Measurements from ENCODE around the gene GMDS.

GMDS gene

DNA sequence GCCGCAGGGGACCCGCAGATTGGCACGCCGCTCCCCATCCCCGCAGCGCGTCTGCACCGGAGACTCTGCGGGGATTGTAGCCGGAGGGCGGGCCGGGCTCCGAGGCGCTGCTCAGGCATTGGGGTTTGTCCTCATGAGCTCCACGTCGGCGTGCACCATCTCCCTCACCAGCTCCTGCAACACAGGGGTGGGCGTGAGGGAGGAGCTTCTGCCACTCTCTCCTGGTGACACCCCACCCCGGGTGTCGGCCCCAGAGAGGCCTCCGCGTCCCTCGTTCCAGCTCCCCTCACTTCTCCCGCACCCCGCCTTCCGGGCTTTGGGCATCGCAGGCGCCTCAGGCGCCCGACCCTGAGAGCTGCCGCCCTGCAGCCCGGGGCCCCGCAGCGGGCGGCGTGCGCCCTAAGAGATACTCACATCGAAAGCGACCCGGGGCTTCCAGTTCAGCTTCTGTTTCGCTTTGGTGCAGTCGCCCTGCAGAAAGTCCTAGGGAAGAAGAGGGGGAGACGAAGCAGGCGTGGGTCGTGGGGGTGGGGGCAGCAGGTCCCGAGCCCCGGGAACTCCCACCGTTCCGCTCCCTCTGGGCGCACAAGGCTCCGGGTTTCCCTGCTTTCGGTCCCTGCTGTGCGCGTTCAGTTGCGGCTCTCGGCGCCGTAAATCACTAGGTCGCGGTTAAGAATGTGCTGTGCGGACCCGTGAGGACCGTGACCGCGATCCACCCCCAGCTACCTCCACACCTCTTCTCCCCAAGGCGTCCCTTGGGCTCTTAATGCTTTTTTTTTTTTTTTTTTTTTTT lies 621.2 kb downstream of the GMDS start:
- no peak for DNase-seq (ENCODE audit: low read depth)

GRCh38 chr6:1623769-1624057 lies 621.7 kb downstream of the GMDS start:
- DNase-seq (ENCODE audit: low read depth), result no peak

- DNase-seq (ENCODE audit: low read depth), result no peak
These were observed 622.3 kb downstream of the GMDS start for GRCh38 chr6:1622851-1623768.

DNA sequence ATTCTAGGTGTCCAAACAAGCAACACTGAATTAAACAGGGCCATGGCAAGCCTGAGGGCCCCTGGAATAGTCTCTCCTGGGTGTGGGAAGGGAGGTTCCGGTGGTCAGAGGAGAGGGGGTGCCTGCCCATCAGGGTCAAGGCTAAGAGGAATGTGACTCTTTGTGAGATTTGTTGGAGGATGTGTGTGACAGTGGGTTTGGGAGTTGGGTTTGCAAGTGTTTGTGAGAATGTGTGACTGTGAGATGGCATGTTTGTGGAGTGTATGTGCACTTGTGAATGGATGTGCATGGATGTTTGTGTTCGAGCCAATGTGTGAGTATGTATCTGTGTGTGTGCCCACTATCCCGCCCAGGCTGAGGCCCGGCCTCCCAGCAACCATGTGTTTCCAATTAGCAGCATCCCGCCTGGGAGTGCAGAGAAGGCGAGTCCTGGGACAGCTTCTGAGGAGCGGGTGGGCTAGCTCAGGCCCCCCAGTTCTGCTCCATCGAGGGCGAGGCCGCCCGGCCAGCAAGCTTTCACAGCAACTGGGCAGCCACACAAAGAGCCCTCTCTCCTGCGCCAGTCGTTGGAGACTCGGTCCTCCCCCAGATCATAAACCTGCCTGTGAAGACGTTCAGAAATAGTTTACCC lies 623.1 kb downstream of the GMDS start:
- DNase-seq (ENCODE audit: low read depth), result no peak

GRCh38 chr6:1621070-1621701 lies 624.2 kb downstream of the GMDS start:
- no peak for DNase-seq (ENCODE audit: low read depth)

- no peak for DNase-seq (ENCODE audit: low read depth)
These were observed 624.8 kb downstream of the GMDS start for GRCh38 chr6:1620504-1621069.

DNA sequence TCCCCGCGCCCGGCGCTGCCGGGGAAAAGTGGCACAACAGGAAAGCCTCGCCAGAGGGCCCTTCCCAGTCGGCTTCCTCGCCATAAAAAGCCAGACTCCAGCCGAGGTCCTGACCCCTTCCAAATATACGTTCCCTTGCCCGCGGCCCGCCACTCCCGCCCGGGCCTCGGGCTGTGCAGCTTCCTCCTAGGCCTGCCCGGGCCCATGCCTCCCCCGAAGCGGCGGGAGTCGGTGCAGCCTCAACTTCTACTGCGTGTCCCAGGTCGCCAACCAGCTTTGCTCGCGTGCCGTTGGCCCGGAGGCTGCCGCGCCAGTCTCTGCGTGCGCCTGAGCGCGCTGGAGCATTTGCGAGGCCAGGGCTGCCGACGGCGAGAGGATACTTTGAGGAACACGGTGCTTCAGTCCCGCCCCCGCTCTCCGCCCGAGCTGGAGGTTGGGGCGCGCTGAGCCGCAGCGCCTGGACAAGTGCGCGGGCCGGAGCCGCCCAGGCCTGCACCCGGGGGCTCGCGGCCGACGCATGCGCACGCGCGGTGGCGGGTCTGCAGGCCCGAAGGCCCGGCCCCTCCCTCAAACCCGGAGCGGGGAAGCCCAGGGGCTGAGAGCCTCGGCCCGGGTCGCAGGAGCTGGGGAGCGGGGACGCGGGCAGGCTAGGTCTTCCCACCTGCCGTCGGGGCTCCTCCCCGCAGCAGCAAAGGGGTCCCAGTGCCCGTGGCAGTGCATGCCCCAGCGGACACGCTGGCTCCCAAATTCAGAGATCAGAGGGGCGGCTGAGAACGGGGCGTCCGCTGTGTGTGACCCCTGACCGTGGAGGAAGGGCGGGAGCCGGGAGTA lies 625.5 kb downstream of the GMDS start:
- no peak for DNase-seq (ENCODE audit: low read depth)

DNA sequence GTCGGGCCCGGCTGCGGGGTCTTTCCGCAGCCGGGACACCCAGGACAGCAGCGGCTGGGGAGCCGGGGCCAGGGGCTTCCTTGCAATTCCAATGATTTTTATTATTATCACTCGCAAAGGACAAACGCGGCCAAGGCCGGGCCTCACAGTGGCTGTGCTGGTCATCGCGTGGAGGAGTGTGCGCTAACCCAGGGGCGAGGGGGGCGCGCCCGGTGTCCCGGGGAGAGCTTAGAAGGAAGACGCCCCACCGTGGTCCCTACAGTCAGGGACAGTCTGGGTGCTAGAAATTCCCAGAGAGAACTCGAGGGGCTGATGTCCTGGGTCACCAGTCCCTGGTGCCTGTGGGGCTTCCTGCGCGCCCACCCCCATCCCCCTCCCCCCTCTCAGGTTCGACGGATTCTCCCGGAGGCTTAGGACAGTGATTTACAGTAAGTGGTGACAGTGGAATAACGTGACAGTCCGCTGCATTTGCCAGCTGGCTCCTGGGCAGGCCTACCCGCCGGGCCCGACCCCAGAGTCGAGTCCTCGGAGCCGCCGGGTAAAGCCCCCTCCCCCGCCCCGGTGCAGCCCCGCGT lies 626.2 kb downstream of the GMDS start:
- DNase-seq (ENCODE audit: low read depth), result no peak

- no peak for DNase-seq (ENCODE audit: low read depth)
These were observed 626.9 kb downstream of the GMDS start for GRCh38 chr6:1618311-1619097.

DNA sequence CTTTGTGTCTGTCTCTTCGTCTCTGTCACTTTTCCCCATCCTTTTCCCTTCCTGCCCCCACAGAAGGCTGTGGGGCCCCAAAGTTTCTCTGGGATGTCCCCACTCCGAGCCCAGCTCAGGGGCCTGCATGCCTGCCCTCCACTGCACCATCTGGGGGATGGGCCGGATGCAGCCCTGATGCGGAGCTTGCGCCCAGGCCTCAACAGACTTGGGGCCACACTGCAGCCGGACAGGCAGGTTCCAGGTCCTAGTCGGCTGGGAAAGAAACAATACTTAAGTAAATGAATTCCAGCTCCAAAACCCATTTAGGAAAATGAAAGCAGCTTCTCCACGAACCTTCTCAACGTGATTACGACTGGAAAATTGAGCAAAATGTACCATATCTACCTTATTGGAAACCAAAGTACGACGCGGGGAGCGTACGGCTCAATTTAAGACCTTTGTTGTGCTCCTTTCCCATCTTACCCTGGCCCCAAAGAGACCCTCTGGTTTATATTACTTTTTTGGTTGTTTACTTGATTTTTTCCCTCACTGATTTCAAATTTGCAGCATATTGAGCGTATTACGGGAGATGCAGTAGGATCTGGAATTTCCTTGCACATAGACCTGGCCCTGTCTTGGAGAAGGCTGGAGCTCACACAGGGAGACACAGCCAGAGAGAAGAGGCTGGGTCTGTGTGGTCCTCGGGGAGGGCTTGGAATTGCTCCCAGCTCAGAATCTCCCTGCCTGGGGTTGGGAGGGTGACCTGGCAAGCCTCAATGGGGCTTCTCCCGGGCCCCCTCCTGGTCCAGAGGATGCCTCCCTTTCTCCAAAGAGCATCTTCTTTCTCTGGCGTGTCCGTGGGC lies 627.7 kb downstream of the GMDS start:
- no peak for DNase-seq (ENCODE audit: low read depth)

DNA sequence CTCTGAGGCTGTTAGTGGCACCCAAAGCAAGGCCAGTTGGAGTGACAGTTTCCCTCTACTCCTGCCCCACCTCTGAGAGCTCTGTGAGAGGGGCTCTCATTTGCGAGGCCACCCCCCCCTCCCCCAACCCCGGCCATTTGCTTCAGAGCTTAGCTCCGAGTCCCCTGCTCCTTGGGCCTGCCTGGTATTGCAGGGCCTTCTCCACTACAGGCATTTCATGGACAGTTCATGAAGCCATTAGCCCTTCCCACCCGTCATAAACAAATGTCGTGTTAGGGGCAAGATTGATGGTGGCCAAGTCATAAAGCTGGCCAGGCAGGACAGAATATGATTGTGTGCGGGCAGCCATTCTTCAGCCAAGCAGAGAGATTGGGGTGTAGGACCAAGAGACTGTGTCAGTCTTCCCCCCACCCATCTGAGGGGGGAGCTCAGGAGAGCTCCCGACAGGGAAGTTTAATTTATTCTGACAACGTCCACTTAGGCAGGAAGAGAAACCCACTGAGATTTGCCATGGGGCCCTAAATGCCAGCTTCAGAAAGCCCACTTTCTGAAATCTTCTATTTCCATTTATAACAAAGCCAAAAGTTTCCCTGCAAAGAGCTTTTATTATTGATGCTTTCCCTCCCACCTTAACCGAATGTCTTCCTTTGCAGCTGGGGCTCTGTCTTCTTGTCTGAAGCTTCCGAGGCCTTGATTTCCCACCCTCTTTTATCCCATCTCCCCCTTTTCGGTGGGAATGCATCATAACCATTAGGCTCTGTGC lies 628.5 kb downstream of the GMDS start:
- DNase-seq (ENCODE audit: low read depth), result no peak

GRCh38 chr6:1615853-1616420 lies 629.5 kb downstream of the GMDS start:
- DNase-seq (ENCODE audit: low read depth), result no peak

DNA sequence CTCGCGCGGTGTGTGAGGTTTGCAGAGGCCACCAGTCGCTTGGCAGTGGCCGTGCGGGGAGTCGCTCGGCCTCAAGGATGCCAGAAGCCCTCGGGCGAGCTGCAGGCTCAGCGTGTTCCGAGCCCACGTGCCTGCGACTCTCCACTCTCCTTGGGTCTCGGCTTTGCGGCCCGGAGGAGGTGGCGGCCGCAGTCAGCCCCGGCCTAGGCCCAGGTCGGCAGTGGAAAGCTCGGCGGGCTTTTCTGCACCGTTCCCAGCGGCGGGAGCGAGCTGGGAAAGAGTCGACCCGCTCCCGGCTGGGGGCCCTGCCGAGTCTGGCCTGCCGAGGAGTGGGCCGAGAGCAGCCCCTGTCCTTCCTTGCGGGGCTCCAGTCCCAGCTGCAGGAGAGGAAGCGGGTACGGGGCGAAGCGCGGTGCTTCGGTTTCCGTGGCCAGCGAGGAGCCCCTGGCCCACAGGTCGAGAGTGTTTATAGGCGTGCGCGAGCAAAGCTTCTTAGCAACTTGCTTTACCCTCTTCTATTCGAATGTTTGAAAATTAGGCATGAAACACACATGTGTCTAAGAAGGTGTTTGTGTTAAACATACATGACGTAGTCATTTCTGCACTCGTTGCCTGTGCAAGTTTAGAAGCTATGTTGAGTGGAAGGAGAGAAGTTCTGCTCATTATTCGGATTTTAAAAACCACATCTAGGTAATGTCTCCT lies 630.1 kb downstream of the GMDS start:
- DNase-seq (ENCODE audit: low read depth), result no peak

- DNase-seq (ENCODE audit: low read depth), result no peak
These were observed 630.8 kb downstream of the GMDS start for GRCh38 chr6:1614448-1615150.

- no peak for DNase-seq (ENCODE audit: low read depth)
These were observed 631.5 kb downstream of the GMDS start for GRCh38 chr6:1613688-1614447.

DNA sequence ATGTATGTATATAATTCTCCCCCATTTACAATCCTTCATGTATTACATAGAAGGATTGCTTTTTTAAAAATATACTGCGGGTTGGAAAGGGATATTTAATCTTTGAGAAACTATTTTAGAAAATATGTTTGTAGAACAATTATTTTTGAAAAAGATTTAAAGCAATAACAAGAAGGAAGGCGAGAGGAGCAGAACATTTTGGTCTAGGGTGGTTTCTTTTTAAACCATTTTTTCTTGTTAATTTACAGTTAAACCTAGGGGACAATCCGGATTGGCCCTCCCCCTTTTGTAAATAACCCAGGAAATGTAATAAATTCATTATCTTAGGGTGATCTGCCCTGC lies 632.1 kb downstream of the GMDS start:
- no peak for DNase-seq (ENCODE audit: low read depth)
